ENCODE data around the gene ECHDC1. TPM values are rescaled to one million over a fixed set of nuclear protein-coding genes. Genes with fewer than 3 reads are reported as not detected.

ECHDC1 gene
- total and polyA plus RNA-seq, 2 of the 4 experiments (the other 2 are of a cell fraction), result 33.1 to 40.3 TPM

GRCh38 chr6:127365874-127366273 is 22.5 kb upstream of the ECHDC1 start (continued):
- TF ChIP-seq MXI1 (IDR thresholded peaks at IDR 0.05; ENCODE audit: borderline replicate concordance, low read depth, low read length), result no peak
- no peak for TF ChIP-seq FOS (IDR thresholded peaks at IDR 0.05; ENCODE audit: low read depth, low read length)
- no peak for TF ChIP-seq RCOR1 (IDR thresholded peaks at IDR 0.05; ENCODE audit: insufficient replicate concordance, low read length)
- TF ChIP-seq POLR2A (IDR thresholded peaks at IDR 0.05; ENCODE audit: low read depth, low read length), result no peak
- no peak for TF ChIP-seq CEBPB (IDR thresholded peaks at IDR 0.05; ENCODE audit: low read depth, low read length)
- TF ChIP-seq MAFK (IDR thresholded peaks at IDR 0.05; ENCODE audit: low read depth, low read length), result no peak
- TF ChIP-seq BHLHE40 (IDR thresholded peaks at IDR 0.05; ENCODE audit: low read depth, low read length), result no peak

DNA sequence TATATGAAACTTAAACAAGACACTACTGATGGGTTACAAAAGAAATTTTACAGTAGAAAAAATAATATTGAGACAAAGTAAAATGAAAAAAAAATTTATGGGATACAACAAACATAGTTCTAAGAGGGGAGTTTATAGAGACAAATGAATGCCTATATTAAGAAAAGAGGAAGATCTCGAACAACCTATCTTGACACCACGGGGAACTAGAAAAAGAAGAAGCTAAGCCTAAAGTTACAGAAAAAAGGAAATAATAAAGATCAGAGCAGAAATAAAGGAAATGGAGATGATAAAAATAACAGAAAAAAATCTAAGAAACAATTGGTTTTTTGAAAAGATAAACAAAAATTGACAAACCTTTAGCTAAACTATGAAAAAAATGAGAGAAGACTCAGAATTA is 9.1 kb upstream of the ECHDC1 start:
- Histone ChIP-seq H2BK5ac (ENCODE audit: low read depth, low read length, poor library complexity, severe bottlenecking) (no peak overlapping the region), H3K9ac (ENCODE audit: low read depth, low read length) (no peak overlapping the region), H4K8ac (ENCODE audit: low read depth in 2 of 2, low read length in 2 of 2) (no peak overlapping the region), H4K20me1 (ENCODE audit: insufficient read depth, low read length) (no peaks in the 10 kb centered on the region), H3K14ac (replicated peaks; ENCODE audit: low read depth, low read length) (no peak overlapping the region), H3K23ac (ENCODE audit: low read depth, low read length) (no peak overlapping the region), H4K5ac (ENCODE audit: low read depth, low read length) (no peak overlapping the region), H3K9me3 (ENCODE audit: control insufficient read depth, insufficient read depth, low read length) (no peaks in the 10 kb centered on the region), H2BK15ac (ENCODE audit: low read depth, low read length) (no peak overlapping the region), H2AK5ac (ENCODE audit: low read depth, low read length) (no peak overlapping the region), H3K27ac (ENCODE audit: insufficient read depth, low read length) (no peak overlapping the region), H2BK120ac (ENCODE audit: low read depth, low read length) (no peak overlapping the region), H3K4ac (ENCODE audit: low read depth, low read length) (no peak overlapping the region), H3K4me3 (ENCODE audit: insufficient read depth, low read depth, low read length) (no peak overlapping the region), H3K4me2 (ENCODE audit: low read depth, low read length) (no peak overlapping the region), H2AK9ac (replicated peaks; ENCODE audit: low read depth, low read length, poor library complexity) (no peak overlapping the region), H4K91ac (ENCODE audit: insufficient read depth, low read depth, low read length) (no peak overlapping the region), H3K18ac (ENCODE audit: low read depth, low read length) (no peak overlapping the region), H3K56ac (ENCODE audit: extremely low read depth, insufficient read depth, low read length) (no peak overlapping the region), H3K79me1 (ENCODE audit: low read depth in 1 of 2, low read length in 2 of 2) (peaks cover 8 to 13% of the 10 kb centered on the region in 2 experiments), H3K4me1 (ENCODE audit: control insufficient read depth, insufficient read depth, low read length) (no peaks in the 10 kb centered on the region), H2AFZ (replicated peaks; ENCODE audit: low read length, poor library complexity) (no peak overlapping the region), H3K36me3 (ENCODE audit: control insufficient read depth, insufficient read depth, low read length) (no peaks in the 10 kb centered on the region), H3K9me1 (ENCODE audit: insufficient read depth, low read length) (no peaks in the 10 kb centered on the region), H3K27me3 (ENCODE audit: control insufficient read depth, insufficient read depth, low read length) (no peaks in the 10 kb centered on the region), H2BK20ac (ENCODE audit: low read depth, low read length) (no peak overlapping the region)
- no TSS peak for BruUV-seq (replicated peaks)
- ChIA-PET POLR2A (ENCODE audit: unreplicated experiment) (no interaction called here), CTCF (no interaction called here)
- no CpG with 5 or more reads among the region's 2 CpGs for WGBS, 2 experiments (ENCODE audit: extremely low coverage in 2 of 2, insufficient read length in 1 of 2)
- dilution Hi-C loops (cut with HindIII; ENCODE audit: low sequenced_read_pairs, unreplicated experiment) (no loop called here), in situ Hi-C loops (cut with MboI; ENCODE audit: low sequenced_read_pairs) (no loop called here), intact Hi-C loops (cut with micrococcal nuclease) (no loop called here)
- DNase-seq (no peak), ATAC-seq (ENCODE audit: low read depth) (no peak)
- TF ChIP-seq, protein P1, sequence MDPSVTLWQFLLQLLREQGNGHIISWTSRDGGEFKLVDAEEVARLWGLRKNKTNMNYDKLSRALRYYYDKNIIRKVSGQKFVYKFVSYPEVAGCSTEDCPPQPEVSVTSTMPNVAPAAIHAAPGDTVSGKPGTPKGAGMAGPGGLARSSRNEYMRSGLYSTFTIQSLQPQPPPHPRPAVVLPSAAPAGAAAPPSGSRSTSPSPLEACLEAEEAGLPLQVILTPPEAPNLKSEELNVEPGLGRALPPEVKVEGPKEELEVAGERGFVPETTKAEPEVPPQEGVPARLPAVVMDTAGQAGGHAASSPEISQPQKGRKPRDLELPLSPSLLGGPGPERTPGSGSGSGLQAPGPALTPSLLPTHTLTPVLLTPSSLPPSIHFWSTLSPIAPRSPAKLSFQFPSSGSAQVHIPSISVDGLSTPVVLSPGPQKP (IDR thresholded peaks at IDR 0.05; ENCODE audit: borderline replicate concordance, low read depth, low read length), result no peak
- no peak for TF ChIP-seq POLR2A (IDR thresholded peaks at IDR 0.05; ENCODE audit: low read depth, low read length)
- TF ChIP-seq, protein P2, sequence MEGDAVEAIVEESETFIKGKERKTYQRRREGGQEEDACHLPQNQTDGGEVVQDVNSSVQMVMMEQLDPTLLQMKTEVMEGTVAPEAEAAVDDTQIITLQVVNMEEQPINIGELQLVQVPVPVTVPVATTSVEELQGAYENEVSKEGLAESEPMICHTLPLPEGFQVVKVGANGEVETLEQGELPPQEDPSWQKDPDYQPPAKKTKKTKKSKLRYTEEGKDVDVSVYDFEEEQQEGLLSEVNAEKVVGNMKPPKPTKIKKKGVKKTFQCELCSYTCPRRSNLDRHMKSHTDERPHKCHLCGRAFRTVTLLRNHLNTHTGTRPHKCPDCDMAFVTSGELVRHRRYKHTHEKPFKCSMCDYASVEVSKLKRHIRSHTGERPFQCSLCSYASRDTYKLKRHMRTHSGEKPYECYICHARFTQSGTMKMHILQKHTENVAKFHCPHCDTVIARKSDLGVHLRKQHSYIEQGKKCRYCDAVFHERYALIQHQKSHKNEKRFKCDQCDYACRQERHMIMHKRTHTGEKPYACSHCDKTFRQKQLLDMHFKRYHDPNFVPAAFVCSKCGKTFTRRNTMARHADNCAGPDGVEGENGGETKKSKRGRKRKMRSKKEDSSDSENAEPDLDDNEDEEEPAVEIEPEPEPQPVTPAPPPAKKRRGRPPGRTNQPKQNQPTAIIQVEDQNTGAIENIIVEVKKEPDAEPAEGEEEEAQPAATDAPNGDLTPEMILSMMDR (conservative IDR thresholded peaks at IDR 0.05; ENCODE audit: low read depth, low read length), result no peak
- no peak for TF ChIP-seq USF2 (IDR thresholded peaks at IDR 0.05; ENCODE audit: low read depth, low read length)
- TF ChIP-seq MXI1 (IDR thresholded peaks at IDR 0.05; ENCODE audit: borderline replicate concordance, low read depth, low read length), result no peak
- TF ChIP-seq FOS (IDR thresholded peaks at IDR 0.05; ENCODE audit: low read depth, low read length), result no peak
- TF ChIP-seq RAD21 (IDR thresholded peaks at IDR 0.05; ENCODE audit: low read length), result no peak
- no peak for TF ChIP-seq CHD1 (IDR thresholded peaks at IDR 0.05; ENCODE audit: low read depth, low read length)
- TF ChIP-seq BHLHE40 (IDR thresholded peaks at IDR 0.05; ENCODE audit: low read depth, low read length), result no peak
- TF ChIP-seq CEBPB (IDR thresholded peaks at IDR 0.05; ENCODE audit: low read depth, low read length), result no peak
- no peak for TF ChIP-seq MAZ (IDR thresholded peaks at IDR 0.05; ENCODE audit: borderline replicate concordance, low read depth, low read length)
- no peak for TF ChIP-seq MAFK (IDR thresholded peaks at IDR 0.05; ENCODE audit: low read depth, low read length)
- no peak for TF ChIP-seq RFX5 (IDR thresholded peaks at IDR 0.05; ENCODE audit: low read depth, low read length)

All from IMR-90 (cell line).